SK-N-SH treated with all-trans-retinoic acid at 6 μM for 48 hours (cell line): ENCODE data around the gene PHYHIPL.

Source experiments
- ATAC-seq: fragments of 200-7000 bp; cut with Tn5 transposase; 3 replicates; pipeline ENCODE4 v1.9.1; 2020; ENCODE audit warnings: mild to moderate bottlenecking, moderate library complexity
- ARNTL ChIP-seq: fragments of 450-650 bp; formaldehyde crosslinking; IDR thresholded peaks from 2 replicates; pipeline ENCODE4 v1.5.0; 2020; ENCODE audit warnings: low read depth, mild to moderate bottlenecking, moderate library complexity, borderline replicate concordance
- CREB5 ChIP-seq: fragments of 250-450 bp; sonication (Bioruptor Pico); IDR thresholded peaks from 2 replicates; pipeline ENCODE4 v1.5.1; 2020; ENCODE audit warnings: low read depth, mild to moderate bottlenecking, moderate library complexity
- CSDC2 ChIP-seq: fragments of 250-450 bp; sonication (Bioruptor Pico); IDR thresholded peaks from 2 replicates; pipeline ENCODE4 v1.5.0; 2020; ENCODE audit warnings: mild to moderate bottlenecking, moderate library complexity
- CSRNP3 ChIP-seq: fragments of 250-450 bp; sonication (Bioruptor Pico); IDR thresholded peaks from 2 replicates; pipeline ENCODE4 v1.5.1; 2021; ENCODE audit warnings: mild to moderate bottlenecking, moderate library complexity
- ISL1 ChIP-seq: fragments of 250-450 bp; sonication (Bioruptor Pico); IDR thresholded peaks from 2 replicates; pipeline ENCODE4 v2.1.2; 2022; ENCODE audit warnings: mild to moderate bottlenecking, moderate library complexity
- OSR1 ChIP-seq: fragments of 250-450 bp; sonication (Bioruptor Pico); IDR thresholded peaks from 2 replicates; pipeline ENCODE4 v1.8.0; 2022; ENCODE audit warnings: moderate library complexity, mild to moderate bottlenecking, inconsistent platforms
- PATZ1 ChIP-seq: fragments of 250-450 bp; sonication (Bioruptor Pico); IDR thresholded peaks from 2 replicates; pipeline ENCODE4 v1.8.0; 2020; ENCODE audit warnings: mild to moderate bottlenecking, moderate library complexity, borderline replicate concordance
- RARB ChIP-seq: fragments of 250-450 bp; sonication (Bioruptor Pico); IDR thresholded peaks from 2 replicates; pipeline ENCODE4 v1.8.0; 2021; ENCODE audit warnings: mild to moderate bottlenecking, moderate library complexity
- SNAI2 ChIP-seq: fragments of 250-450 bp; sonication (Bioruptor Pico); IDR thresholded peaks from 2 replicates; pipeline ENCODE4 v1.5.0; 2020; ENCODE audit warnings: mild to moderate bottlenecking, moderate library complexity
- TCF4 ChIP-seq: fragments of 250-450 bp; sonication (Bioruptor Pico); IDR thresholded peaks from 2 replicates; pipeline ENCODE4 v1.8.0; 2021; ENCODE audit warnings: mild to moderate bottlenecking, moderate library complexity, borderline replicate concordance
- TOX ChIP-seq: fragments of 250-450 bp; sonication (Bioruptor Pico); IDR thresholded peaks from 2 replicates; pipeline ENCODE4 v1.8.0; 2021; ENCODE audit warnings: mild to moderate bottlenecking, moderate library complexity, borderline replicate concordance
- ZC3H10 ChIP-seq: fragments of 250-450 bp; sonication (Bioruptor Pico); IDR thresholded peaks from 2 replicates; pipeline ENCODE4 v1.5.1; 2021; ENCODE audit warnings: mild to moderate bottlenecking, moderate library complexity
- ZFP30 ChIP-seq: fragments of 450-650 bp; formaldehyde crosslinking; IDR thresholded peaks from 2 replicates; pipeline ENCODE4 v1.5.0; 2022; ENCODE audit warnings: mild to moderate bottlenecking, moderate library complexity
- ZNF565 ChIP-seq: fragments of 450-650 bp; formaldehyde crosslinking; conservative IDR thresholded peaks from 2 replicates; pipeline ENCODE4 v1.5.0; 2020; ENCODE audit warnings: low read depth, mild to moderate bottlenecking, moderate library complexity
- ZNF8 ChIP-seq: fragments of 450-650 bp; formaldehyde crosslinking; IDR thresholded peaks from 2 replicates; pipeline ENCODE4 v1.5.0; 2020; ENCODE audit warnings: mild to moderate bottlenecking, moderate library complexity
- TF ChIP-seq, protein P1 (sequence below): fragments of 250-450 bp; sonication (Bioruptor Pico); IDR thresholded peaks from 2 replicates; pipeline ENCODE4 v1.5.0; 2020; ENCODE audit warnings: mild to moderate bottlenecking, moderate library complexity

The PHYHIPL gene

GRCh38 chr10:59281861-59282260 is 105.4 kb downstream of the PHYHIPL start (continued):
- TF ChIP-seq PATZ1 (CRISPR knock-in tag) (no peak), RARB (CRISPR knock-in tag) (no peak)
- TF ChIP-seq, protein P1, sequence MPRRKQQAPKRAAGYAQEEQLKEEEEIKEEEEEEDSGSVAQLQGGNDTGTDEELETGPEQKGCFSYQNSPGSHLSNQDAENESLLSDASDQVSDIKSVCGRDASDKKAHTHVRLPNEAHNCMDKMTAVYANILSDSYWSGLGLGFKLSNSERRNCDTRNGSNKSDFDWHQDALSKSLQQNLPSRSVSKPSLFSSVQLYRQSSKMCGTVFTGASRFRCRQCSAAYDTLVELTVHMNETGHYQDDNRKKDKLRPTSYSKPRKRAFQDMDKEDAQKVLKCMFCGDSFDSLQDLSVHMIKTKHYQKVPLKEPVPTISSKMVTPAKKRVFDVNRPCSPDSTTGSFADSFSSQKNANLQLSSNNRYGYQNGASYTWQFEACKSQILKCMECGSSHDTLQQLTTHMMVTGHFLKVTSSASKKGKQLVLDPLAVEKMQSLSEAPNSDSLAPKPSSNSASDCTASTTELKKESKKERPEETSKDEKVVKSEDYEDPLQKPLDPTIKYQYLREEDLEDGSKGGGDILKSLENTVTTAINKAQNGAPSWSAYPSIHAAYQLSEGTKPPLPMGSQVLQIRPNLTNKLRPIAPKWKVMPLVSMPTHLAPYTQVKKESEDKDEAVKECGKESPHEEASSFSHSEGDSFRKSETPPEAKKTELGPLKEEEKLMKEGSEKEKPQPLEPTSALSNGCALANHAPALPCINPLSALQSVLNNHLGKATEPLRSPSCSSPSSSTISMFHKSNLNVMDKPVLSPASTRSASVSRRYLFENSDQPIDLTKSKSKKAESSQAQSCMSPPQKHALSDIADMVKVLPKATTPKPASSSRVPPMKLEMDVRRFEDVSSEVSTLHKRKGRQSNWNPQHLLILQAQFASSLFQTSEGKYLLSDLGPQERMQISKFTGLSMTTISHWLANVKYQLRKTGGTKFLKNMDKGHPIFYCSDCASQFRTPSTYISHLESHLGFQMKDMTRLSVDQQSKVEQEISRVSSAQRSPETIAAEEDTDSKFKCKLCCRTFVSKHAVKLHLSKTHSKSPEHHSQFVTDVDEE (CRISPR knock-in tag): no peak

DNA sequence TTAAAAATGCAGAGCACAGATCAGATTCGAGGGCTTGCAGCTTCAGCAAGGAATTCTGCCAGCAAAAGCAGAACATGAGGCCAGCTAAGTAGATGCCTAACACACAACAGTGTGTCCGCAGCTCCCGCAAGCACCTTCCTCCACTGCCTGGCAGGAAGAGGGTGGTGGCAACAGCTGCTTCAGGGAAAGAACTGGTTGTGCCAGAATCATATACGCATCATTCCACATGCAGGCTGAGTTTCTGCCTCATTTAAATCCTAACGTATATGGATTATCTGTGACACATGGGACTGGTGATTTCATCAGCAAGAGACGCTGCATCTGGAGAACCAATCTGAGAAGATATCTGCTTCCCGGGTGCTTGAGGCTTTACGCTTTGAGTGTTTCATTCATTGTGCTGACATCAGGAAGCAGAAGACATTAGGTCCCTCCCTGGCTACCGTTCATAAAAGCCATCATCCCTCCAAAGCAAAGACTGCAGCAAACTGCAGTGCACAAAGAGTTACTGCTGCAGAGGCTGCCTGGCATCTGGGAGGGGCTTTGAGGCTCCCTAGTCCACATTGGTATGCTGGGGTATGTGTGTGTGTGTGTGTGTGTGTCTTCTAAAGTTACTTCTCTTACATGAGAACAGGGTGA is 107.1 kb downstream of the PHYHIPL start:
- TF ChIP-seq TCF4 (no peak), RARB (CRISPR knock-in tag) (no peak), ZNF8 (CRISPR knock-in tag) (no peak), ZC3H10 (CRISPR knock-in tag) (no peak), OSR1 (CRISPR knock-in tag) (no peak), ARNTL (CRISPR knock-in tag) (no peak), CSDC2 (no peak)
- TF ChIP-seq, protein P1 (CRISPR knock-in tag): no peak
- peak; percentile 60 for ATAC-seq

- TF ChIP-seq, protein P1 (CRISPR knock-in tag): no peak
- TF ChIP-seq CREB5 (CRISPR knock-in tag) (no peak), ZC3H10 (CRISPR knock-in tag) (no peak), RARB (CRISPR knock-in tag) (no peak), ZNF565 (CRISPR knock-in tag) (no peak), SNAI2 (no peak), PATZ1 (CRISPR knock-in tag) (no peak), ISL1 (CRISPR knock-in tag) (no peak), ZFP30 (CRISPR knock-in tag) (no peak), TOX (CRISPR knock-in tag) (no peak), CSRNP3 (CRISPR knock-in tag) (no peak)
- peak; percentile 48 for ATAC-seq
Measured at GRCh38 chr10:59284118-59284975, 107.9 kb downstream of the PHYHIPL start.
